ENCODE results near the gene BCO2. TPM values are rescaled to one million over a fixed set of nuclear protein-coding genes. Genes with fewer than 3 reads are reported as not detected.
A peak's percentile ranks its signal among the peaks of the same experiment; 100 is the strongest.
"Not testable (repeated sequence)": the region's sequence is repeated elsewhere in the genome, so short reads cannot be mapped to it uniquely, and the experiment has no call there.

Gene BCO2, protein sequence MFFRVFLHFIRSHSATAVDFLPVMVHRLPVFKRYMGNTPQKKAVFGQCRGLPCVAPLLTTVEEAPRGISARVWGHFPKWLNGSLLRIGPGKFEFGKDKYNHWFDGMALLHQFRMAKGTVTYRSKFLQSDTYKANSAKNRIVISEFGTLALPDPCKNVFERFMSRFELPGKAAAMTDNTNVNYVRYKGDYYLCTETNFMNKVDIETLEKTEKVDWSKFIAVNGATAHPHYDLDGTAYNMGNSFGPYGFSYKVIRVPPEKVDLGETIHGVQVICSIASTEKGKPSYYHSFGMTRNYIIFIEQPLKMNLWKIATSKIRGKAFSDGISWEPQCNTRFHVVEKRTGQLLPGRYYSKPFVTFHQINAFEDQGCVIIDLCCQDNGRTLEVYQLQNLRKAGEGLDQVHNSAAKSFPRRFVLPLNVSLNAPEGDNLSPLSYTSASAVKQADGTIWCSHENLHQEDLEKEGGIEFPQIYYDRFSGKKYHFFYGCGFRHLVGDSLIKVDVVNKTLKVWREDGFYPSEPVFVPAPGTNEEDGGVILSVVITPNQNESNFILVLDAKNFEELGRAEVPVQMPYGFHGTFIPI
- polyA plus RNA-seq (2013, experiment 1 of 2; ENCODE audit: insufficient read length), result 0.59 TPM
- polyA plus RNA-seq (2013, experiment 2 of 2; ENCODE audit: insufficient read length), result 0.41 TPM

DNA sequence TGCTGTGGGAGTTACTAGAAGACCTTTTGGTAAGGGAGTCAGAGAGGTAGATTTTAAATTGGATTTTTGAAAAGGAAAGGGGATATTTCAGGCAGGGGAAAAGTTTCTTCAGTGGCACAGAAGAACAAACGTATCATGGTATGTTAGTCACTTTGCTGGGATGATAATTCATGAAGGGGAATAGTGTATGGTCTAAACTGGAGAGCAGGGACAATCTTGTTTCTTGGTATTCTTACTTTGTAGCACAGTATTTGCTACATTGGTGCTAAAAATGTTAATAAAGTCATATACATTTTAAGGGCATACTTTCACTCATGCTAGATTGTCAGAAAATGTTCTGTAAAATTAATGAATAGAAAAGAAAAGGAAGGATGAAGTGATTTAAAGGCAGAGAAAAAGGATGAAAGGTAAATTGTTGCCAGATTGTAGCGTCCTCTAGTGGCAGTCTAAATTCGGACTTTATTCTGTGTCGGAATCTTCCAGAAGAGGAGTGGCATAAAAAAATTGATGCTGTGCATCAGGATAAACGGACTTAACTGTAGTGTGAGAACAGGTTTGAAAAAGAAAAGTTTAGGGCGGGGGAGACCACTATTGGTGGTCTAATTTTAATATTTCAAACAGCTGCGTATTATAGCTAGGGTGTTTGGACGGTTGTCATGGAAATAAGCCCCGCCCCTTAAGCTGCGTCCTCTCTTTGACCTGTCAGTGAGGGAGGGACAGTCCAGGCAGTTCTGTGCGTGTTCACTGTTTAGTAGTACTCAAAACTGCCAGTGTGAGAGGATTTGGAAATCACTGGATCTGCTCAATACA, at the start of gene BCO2:
TSS of gene BCO2 (plus strand) at position 724 of the 810 bp plus-strand sequence. CDS start 90 bp downstream, outside the sequence.
- DNase-seq, result peak; percentile 47

DNA sequence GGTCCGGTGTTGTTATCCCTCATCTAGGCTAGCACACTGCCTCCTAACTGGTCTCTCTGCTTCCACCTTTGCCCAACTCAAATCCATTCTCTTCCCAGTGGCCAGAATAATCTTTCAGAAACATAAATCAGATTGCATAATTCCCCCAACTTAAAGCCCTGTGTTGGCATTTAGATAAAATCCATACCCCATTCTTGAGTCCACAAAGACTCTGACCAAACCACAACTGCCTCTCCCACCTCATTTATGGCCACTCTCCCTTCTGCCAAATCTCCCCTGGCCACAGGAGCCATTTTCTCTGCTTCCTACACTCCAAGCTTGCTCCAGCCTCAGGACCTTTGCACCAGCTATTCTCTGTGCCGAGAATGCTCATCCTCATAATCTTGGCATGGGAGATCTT, 48.3 kb upstream of the BCO2 start:
- DNase-seq, result no peak

DNA sequence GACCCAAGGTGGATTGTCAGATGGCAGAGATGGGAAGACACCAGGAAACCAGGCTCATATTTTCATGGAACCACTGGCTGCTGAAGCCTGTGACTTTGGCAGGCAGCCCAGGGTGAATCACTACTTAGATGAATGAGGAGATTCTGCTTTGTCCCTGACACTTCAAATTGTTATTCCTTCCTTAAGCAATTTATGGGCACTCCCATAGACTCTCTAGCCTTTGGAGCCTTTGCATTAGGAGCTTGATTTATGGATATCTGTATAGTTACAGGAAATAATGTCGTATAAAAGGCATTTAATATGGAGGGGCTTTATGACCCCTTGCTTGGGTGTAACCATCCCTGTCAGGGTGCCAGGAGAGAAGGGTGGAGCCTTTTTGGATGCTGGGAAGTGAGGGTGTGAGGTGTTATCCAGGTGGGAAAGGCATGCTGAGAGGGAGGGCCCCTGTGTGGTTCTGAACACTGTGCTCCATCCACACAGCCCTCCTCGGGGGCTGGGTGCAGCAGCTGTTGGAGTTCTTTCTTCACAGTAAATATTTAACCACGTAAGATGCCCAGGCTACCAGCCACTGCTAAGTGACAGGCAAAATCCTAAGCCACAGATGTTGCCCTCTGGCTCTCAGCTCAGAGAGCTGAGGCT, 46.7 kb upstream of the BCO2 start:
- DNase-seq, result peak; percentile 90

DNA sequence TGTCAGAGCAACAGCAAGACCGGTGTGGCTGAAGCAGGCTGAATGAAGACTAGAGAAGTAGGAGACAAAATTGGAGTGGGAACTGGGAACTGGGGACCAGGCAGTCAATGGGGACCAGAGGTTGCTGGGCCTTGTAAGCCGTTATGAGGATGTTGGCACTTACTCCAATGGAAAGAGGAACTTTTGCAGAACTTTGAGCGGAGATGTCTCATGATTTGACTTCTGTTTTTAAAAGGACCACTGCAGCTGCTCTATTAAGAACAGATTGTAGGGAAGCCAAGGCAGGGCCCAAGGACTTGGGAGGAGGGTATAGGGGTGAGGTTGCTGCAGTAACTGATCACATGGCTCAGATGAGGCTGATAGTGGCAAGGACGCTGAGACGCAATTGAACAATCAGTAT, 45.7 kb upstream of the BCO2 start:
- no peak for DNase-seq

DNA sequence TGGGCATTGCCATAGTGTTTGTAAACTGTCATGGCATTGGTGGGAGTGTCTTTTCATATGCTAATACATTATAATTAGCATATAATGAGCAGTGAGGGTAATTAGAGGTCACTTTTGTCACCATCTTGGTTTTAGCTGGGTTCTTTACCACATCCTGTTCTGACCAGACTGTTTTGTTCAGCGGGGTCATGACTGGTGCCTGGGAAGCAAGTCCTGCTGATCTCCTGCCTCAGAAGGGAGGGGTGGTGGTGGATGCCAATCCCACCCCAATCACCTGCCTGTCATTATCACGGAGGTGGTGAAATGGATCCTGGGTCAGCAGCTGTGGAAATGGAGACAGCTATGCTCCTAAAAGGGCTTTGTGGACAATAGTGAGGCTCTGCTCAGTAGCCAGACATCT, 42.6 kb upstream of the BCO2 start:
- no peak for DNase-seq

DNA sequence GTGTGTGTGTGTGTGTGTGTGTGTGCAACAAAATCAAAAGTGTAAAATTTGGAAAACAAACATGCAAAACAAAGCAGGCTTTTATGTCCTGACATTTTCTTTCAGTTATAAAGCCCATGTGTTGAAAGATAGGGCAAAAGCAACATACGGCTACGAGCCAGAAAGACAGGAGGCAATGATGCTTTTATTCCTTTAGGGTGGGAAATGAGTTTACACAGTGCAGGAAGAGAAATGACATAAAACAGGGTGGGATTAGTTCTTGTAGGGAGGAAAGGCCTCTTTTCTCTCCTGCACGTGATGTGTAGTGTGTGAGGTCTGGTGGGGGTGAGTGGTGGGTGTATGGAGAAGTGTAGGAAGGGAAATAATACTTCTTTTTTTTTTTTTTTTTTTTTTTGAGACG, 40.8 kb upstream of the BCO2 start:
- no peak for DNase-seq

DNA sequence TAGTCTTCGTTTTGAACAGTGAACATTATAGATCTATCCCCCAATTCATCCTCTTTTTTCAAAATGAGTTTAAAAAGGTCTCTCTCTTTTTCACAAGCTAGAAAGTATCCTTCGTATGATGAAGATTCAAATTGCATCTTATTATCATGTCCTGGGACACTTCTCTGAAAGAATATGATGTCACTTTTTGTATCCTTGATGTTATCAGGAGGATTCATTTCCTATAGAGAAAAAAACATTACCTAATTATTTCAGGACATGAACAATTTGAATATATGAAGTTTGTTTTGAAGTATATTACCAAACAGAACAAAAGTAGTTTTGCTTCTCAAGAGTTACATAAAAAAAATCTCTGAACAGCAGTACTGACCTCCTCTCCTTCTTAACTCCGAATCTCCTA, 31.7 kb upstream of the BCO2 start:
- DNase-seq, result no peak

DNA sequence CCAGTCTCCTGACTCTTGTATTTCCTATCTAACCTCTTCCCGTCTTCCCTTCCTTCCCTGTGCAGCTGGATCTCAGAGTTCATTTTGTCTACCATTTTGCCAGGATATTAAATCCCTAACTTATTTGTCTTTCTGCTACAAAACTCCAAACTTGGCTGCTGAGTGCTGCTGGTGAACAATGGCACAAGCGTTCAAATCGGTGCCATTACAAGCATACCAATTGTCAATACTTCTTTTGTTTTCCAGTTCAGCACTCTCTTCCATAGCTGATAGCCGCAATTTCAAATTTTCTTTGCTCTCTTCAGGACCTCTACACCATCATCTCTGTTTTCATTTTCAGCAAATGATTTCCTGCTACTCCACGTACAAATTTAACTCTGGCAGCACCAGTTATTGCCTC, 24.8 kb upstream of the BCO2 start:
- no peak for DNase-seq

DNA sequence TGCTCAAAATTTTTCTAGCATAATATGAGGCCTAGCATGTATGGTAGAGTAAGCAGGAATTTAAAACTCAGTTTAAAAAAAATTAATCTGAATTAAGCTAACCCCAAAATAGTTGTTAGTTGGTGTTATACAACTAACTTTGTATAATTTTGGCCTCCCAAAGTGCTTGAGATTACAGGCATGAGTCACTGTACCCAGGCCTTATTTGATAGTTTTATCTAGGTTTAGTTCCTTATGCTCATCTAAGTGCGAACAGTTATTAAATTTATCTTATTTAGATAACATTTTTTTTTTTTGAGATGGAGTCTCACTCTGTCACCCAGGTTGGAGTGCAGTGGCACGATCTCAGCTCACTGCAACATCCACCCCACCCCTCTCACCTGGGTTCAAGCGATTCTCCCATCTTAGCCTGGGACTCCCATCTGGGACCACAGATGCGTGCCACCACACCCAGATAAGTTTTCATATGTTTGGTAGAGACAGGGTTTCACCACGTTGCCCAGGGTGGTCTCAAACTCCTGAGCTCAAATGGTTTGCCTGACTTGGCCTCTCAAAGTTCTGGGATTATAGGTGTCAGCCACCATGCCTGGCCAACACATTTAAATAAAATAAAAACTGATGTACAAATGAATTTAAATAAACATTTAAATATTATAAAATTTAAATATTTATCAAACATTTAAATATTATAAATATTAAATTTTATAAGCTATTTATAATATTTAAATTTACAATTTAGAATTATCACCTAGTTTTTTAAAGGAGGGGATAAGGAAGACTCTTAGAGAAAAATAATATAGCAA, 19.0 kb upstream of the BCO2 start:
- DNase-seq, result no peak

DNA sequence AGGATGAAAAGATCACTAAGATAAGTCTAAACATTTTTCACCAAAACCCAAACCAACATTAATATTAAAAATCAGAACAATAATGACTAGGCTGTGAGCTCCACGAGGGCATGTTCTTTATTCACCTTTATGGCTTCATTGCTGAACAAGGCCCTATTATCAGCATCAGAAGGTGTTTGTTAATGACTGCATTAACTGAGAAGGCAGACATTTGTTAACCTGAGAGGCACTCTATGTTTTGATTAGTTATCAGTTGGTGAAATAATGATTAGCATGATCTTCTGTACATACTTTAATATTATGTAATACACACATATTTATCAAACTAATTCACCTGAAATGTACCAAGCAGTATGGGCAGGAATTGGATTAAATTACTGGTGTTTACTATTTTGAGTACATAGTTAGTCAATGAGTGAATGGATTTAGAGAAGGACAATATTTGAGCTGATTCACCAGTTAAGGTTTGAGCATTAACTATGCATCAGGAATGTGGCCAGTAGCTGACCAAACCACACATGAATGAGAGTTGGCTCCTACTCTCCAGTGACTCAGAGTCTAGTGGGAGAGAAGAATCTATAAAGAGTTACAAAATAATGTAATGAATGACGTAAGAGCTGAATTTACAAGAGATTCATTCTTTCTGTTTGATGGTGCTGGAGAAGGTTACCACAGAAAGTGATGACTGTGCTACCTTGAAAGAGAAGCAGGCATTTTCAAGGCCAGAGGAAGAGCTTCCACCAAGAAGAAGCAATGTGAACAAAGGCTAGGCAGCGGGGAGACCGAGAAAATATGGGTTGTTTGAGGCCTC, 18.2 kb upstream of the BCO2 start:
- peak; percentile 98 for DNase-seq

DNA sequence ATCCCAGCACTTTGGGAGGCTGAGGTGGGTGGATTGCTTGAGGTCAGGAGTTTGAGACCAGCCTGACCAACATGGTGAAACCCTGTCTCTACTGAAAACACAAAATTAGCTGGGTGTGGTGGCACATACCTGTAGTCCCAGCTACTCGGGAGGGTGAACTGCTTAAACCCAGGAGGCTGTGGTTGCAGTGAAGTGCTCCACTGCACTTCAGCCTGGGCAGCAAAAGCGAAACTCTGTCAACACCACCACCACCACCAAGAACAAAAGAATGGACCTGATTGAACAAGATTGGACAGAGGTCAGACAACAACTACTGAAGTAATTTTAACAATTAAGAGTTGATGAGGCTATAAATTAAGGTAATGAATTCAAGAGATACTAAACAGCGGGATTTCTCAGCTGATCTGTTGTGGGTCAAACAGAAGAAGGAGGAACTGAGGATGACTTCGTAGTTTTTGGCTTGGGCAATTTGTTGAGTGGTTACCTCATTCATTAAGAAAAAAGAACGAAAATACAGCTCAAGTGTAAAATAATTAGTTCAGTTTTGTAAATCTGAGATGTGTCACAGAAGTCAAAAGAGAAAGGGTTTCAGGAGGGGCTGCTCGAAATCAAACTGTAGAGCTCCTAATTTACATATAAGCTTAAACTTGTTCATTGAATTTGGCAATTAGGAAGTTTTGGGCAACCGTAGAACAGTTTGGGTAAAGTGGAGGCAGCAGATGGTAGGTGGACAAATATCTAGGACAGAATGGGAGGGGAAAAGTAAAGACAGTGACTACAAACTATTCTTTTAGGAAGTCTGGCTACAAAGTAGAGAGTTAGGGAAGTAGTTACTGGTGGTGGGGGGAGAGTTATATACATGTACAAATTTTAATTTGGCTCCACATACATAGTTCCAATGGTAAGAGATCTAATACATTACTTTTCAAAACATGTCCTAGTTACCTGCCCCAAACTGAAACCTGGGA, 15.9 kb upstream of the BCO2 start:
- DNase-seq, result no peak

DNA sequence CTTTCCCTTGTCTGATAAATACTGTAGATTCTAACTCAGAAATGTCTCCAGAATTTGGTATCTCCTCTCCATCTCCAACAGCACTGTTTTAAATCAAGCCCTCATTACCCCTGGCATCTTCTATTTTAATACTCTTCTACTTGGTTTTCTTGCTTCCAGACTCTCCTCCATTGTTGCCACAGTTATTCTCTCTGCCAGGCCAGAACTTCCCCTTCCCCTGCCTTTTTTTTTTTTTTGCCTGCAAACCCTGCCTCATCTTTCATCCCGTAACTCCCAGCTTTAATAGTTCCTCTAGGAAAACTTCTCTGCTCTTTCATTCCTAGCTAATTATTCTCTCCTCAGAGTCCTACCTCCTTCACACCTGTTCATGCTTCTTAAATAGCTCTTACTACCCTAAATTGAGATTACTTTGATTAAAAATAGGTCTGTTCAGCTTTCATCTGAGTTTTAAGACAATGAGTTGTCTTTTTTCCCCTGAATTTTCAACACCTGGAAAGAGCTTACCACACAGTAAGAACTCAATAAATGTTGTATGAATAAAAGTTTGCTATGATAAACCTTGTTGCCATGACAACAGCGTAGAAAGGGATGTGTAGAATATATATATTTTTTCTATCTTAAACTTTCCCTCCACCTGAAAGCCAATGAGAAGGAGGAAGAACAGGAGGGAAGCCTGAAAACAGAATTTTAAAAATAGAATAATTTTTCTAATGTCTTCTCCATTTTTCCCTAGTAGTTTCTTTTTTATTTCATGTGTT, 15.0 kb upstream of the BCO2 start:
- DNase-seq, result no peak

DNA sequence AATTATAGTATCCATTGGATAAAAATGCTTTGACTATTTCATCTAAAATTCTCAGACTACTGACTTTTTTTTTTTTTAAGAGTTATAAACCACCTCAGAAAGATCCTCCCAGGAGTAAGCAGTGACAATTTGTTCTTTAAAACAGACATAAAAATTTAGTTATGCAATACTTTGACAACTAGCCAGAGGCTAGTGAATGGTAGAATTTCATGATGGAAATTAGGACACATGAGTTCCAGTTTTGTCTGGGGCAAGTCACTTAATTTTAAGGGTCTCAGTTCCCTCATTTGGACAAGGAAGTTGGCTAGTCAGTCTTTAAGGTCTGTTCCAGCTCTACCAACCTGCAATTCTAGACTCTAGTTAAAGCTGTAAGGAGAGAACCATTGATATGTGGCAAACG, 14.3 kb upstream of the BCO2 start:
- DNase-seq, result no peak

DNA sequence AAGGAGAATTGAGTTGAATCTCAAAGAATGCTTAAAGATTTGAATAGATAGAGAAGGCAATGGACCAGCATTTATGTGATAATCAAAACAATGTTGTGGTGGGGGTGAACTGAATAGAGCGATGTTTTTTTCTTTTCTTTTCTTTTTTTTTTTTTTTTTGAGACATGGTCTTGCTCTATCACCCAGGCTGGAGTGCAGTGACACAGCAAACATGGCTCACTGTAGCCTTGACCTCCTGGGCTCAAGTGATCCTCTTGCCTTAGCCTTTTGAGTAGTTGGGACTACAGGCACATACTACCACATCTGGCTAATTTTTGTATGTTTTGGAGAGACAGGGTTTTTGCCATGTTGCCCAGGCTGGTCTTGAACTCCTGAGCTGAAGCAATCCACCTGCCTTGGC, 13.1 kb upstream of the BCO2 start:
- not testable (repeated sequence) for DNase-seq

DNA sequence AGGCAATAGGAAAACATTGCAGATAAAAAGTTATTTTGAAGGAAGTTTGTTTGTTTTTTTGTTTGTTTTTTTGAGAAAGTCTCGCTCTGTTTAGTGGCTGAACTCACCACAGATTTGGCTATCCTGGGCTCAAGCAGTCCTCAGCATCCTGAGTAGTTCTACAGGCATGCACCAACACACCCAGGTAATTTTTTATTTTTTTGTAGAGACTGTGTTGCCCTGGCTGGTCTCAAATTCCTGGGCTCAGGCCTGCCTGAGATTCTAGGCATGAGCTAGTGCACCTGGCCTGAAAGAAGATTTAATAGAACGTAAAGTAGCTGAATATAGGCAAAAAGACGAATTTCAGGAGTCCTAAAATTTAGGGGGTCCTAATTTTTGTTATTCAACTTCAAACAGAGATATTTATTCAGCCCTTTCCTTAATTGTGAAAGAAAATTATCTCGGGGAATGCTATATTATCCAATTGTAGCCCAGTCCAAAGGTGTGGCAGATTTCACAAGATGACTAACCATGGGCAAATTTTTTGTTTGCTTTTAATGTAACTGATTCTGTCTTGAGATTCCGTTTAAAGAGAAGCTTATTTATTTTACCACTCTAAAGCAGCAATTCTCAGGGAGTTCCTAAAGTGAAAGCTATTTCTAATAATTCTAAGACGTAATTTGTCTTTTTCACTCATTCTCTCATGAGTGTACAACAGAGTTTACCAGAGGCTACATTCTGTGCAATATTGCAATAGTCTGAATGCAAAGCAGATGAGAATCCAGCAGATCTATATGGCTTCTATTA, 12.4 kb upstream of the BCO2 start:
- DNase-seq, result peak; percentile 38

DNA sequence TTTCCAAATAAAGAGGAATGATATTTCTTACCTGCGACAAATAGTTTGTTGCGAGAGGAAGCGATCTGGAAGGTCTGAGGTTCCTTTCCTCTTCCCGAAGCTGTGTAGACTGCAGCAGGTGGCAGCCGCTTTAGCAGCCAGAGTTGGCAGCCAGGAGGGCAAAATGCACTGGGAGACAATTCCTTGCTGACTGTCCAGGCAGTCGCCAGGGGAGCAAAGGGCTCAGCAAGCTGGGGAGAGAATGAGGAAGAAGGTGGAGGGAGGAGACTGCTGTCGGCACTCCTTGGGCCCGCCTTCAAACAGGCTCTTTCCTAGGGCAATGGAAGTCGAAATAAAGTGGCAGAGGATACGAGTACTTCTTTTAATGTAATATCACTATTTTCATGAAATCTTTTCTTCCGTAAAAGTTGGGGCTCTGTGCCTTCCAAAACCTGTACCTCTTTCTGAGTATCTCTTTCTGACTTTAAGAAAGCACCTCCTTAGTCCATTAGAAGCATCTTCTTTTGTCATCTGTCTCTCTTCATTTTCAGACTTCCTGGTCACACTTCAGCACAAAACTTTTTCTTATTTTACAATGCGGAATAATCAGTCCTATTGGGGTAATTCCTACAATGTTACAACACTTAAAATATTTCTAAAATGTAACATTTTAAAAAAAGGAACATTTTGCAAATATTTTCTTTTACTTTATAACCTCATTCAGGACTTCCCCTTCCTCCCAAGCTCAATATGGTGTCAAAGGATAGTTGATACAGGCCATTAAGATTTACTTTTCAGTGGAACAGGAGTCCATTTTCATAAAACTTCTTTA, 11.2 kb upstream of the BCO2 start, which contains the start of gene IL18:
TSS of gene IL18 (minus strand) at position 220 of the 811 bp plus-strand sequence. CDS start 9,041 bp downstream, outside the sequence.
- DNase-seq, result no peak

DNA sequence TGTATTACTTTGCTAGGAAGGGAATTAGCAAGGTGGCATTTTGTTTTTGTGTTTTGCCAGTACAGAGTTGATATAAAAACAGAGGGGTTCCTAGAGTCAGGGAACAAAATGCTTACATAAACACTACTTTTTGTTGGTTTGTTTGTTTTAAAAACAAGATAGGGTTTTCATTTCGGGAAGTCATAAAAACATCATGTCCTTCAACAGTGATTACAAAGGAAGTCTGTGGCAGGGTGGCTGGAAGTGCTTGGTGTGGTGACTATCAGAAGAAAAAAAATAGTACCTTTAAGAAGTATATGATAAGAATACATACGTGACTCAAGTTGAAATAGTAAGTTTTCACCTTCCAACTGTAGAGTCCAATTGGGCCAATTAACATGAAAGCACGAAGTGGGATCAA, 10.3 kb upstream of the BCO2 start:
- no peak for DNase-seq

Measured in fibroblast of skin of scalp (primary cell).